Activated CD8-positive, alpha-beta memory T cell treated with anti-CD3 and anti-CD28 coated beads for 24 hours (primary cell): Measurements from ENCODE around the gene DAD1.
A peak's percentile ranks its signal among the peaks of the same experiment; 100 is the strongest.
"Not testable (repeated sequence)": the region's sequence is repeated elsewhere in the genome, so short reads cannot be mapped to it uniquely, and the experiment has no call there.

Experiments used
- DNase-seq: peaks from one replicate; pipeline ENCODE4 v3.0.0-alpha.2; 2020

Gene DAD1

DNA sequence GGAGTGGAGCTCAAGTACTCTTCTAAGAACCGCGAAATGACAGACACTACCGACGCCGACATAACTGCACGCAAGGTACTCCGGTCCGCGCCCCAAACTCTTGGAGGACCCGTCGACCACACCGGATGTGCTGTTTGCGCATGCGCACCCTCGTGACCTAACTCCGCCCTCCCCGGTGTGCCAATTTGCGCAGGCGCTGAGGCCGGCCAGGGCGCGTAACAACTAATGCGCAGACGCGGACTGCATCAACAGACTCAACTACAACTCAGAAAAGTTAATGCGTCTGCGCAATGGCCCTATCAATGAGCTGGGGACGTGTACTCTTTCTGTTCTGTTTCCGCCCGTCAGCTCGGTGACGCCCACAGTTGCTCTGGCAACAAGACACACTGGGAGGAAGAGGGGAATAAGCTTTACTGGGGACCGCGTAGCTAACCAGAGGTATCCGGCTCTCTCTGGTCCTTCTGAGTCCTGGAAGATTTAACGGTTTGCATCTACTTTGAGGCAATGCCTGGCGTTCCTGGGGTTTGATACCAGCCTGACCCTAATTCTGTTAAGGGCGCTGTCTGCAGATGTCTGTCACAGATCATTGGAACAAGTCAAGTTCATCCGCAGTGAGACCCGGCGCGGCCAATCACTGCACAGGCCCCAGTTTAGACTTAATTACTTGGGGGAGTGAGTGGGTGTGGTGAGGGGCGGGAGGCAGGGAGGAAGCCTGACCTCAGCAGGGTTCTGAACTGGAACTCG, at the start of gene DAD1:
TSS of gene DAD1 (minus strand) at position 129 of the 744 bp plus-strand sequence. CDS start at position 62, 67 bp downstream.
- peak; percentile 100 for DNase-seq

DNA sequence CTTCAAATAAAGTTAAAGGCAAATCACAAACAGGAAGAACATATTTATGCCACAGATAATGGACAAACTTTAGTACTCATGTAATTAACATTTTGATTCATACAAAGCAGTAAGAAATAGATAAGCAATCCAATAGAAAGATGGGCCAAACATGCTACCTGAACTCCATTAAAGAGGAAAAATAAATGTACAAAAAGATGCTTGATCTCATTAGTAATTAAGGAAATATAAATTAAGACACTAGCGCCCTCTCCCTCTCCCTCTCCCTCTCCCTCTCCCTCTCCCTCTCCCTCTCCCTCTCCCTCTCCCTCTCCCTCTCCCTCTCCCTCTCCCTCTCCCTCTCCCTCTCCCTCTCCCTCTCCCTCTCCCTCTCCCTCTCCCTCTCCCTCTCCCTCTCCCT, 47.0 kb upstream of the DAD1 start:
- not testable (repeated sequence) for DNase-seq

DNA sequence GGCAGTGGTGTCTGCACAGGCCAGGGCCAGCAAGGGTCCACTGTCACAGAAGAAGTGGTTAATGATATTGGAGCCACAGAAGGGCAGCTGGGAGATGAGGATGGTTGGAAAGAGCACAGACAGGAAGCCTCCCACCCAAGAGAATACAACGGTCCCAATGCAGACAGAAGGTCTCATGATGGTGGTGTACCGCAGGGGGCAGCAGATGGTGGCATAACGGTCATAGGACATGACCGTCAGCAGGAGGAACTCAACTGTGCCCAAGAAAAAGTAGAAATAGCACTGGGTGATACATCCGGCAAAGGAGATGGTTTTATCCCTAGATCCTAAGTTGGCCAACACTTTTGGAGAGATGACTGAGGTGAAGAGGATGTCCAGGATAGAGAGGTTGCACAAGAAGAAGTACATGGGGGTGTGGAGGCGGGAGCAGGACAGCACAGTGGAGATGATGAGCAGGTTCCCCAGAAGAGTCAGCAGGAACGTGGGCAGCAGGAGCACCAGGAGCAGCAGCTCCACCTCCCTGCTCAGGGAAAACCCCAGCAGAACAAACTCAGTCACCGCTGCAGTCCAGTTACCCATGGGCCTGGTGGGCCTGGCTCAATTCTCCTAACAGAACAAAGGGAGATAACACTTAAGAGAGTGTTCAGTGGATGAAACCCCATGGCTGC, 45.3 kb upstream of the DAD1 start:
- no peak for DNase-seq

DNA sequence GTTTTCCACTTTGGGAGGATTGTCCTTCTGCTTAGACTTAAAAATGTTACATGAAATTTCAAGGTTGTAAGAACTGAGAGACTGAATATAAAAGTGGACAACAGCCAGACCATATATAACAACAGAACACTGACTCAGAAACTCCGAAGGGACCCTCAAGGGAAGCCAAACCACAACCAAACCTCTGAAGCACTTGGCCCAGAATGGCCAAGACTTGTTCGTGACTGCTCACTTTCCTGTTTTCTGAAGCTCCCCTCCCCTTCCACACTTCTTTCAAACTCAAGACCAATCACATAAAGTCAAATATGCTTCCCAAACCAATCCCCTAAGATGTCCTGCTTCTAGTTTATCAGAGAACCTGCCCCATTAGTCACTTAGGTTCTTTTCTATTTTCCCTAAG, 41.5 kb upstream of the DAD1 start:
- no peak for DNase-seq

DNA sequence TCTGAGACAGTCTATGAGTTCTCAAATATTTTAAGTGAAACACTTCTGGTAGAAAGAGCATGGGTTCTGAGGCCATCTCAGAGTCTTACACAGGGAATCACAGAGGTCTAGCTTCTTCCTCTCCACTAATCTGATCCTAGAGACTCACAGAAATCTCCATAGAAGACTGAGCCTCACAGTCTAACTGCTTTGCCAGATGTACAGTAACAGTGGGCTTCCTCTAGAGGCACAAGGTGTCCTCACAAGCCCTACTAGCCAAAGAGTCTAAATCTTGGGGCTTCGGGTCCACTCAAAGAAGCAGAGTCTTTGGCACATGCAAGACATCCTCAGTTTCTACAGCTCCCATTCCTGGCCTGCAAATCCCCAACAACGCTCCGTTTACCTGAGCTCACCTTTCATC, 41.0 kb upstream of the DAD1 start:
- DNase-seq, result no peak

DNA sequence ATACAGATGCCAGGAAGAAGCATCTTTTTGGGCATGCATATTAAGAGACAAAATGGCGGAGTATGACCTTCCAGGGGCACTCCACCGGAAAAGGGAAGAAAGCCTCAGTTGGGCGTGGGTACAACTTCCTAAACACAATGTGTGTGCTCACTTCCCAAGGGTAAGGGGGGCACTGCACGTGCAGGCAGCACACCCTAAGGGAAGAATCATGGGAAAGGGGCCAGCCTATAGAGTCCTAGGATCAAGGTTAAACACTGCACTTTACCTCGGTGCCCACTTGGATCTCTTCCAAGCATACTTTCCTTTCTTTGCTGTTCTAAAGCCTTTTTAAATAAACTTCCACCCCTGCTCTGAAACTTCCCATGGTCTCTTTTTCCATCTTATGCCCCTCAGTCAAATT, 40.3 kb upstream of the DAD1 start:
- no peak for DNase-seq

DNA sequence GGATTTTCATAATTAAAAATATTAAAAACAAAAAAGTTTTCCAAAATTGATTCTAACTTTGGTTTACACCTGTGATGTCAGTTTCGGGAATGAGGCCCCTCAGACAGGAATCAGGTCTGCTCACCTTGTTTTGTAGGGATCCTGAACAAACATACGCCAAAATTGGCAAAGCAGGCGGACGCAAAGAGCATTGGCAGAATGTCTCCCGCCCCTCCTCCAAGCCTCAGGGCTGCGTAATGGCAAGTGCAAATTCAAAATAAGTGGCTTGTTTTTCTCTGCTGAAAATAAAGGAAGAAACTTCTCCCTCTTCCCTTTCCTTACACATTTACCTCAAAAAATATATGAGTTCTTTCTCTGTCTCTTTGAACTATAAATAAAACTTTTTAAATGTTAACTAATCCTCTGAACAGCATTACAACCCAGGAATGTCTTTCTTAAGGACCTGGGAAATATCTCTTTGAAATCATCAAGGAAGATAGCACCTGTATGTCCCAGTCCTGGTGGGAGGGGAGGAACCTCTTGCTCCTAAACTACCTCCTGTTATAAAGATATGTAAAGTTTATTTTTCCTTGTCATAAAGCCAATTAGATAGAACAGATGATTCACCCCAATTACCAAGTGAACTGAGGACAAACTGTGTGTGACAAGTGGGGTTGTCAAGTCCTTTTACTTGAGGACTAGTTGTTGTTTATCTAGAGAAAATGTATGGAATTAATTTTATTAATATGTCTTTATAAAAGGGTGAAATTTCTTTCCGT, 38.7 kb upstream of the DAD1 start:
- DNase-seq, result no peak

DNA sequence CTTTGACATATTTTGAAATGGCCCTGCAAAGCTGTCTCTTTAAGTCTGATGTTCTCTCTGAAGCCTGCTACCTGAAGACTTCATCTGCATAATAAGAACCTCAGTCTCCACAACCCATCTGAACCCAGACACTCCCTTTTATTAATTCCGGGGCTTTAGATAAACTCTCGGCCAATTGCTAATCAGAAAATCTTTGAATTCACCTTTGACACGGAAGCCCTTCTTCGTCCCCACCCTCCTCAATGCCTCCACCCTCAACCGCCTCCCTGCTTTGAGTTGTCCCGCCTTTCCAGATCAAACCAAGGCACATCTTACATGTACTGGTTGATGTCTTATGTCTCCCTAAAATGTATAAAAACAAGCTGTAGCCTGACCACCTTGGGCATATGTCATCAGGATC, 37.6 kb upstream of the DAD1 start:
- no peak for DNase-seq

DNA sequence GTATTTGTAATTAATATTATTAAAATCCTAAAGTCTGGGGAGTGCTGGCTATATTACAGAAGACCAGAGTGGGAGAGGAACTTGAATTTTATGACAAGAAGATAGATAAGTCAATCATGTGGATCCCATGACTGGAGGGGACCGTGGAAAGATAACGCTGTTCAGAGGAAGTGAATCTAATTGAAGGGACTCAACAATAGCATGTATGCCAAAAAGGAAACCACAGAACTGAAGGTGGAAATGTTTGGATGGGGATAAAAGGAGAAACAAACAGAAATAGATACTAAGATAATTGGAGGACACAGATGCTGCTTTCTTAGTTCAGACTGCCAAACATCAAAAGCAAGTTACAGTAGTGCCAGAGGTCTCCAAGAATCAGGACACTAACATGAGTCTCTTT, 34.0 kb upstream of the DAD1 start:
- DNase-seq, result no peak

DNA sequence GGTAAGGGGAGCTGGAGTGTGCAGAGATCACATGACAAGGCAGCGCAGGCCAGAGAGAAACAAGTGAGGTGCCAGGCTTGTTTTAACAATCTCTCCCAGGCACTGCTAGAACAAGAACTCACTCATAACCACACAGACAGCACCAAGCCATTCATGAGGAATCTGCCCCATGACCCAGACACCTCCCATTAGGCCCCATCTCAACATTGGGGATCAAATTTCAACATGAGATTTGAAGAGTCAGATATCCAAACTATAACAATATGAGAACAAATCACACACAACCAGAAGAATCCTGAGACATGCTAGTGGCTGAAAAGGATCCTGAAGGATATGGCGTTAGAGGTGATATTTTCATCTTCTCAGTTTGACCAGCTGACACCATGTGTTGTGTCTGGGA, 33.2 kb upstream of the DAD1 start:
- no peak for DNase-seq

DNA sequence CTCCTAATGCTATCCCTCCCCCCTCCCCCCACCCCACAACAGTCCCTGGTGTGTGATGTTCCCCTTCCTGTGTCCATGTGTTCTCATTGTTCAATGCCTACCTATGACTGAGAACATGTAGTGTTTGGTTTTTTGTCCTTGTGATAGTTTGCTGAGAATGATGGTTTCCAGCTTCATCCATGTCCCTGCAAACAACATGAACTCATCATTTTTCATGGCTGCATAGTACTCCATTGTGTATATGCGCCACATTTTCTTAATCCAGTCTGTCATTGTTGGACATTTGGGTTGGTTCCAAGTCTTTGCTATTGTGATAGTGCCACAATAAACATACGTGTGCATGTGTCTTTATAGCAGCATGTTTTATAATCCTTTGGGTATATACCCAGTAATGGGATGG, 26.7 kb upstream of the DAD1 start:
- DNase-seq, result not testable (repeated sequence)

DNA sequence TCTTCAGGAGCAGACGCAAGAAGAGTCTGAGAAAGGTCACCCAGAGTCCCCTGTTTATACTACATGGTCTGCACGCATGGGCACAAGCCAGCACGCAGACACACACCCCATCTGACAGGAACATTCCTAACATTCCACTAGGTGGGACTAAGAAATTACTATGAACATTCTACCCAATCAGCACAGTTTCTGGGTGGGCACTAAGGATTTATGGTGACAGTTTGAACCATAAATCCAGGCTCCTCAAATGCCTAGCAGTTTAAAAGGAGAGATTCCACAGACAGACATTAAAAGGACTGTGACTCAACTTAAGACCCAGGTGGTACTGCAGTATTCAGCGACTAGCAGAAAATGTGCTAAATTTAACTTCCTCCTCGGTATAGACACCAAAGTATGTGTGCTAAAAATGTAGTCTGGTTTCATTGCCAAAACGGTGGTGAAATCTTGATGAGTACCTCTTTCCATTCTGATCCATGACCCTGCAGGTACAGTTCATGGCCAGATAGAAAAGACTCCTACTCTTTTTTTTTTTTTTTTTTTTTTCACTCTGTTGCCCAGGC, 25.3 kb upstream of the DAD1 start:
- no peak for DNase-seq

DNA sequence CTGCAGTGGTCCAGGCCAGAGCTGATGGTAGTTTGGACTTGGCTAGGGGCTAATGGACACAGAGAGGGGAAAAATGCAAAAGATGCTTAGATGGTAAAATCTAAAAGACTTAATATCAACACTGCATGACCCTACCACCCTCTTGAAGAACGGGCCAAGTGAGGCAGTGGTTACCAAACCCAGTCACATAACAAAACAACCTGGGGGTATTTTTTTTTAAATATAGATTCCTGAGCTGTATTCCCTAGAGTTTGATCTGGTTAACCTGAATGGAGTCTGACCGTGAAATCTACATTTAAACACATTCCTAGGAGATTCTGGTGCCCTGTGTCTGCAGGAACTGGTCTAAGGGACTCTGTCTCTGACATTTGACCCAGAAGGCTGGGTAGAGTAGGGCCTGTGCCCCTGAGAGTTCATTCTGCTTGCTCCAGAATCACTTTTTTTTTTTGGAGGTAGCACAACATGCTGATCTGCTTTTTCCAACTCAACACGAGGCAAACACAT, 24.8 kb upstream of the DAD1 start:
- DNase-seq, result no peak

DNA sequence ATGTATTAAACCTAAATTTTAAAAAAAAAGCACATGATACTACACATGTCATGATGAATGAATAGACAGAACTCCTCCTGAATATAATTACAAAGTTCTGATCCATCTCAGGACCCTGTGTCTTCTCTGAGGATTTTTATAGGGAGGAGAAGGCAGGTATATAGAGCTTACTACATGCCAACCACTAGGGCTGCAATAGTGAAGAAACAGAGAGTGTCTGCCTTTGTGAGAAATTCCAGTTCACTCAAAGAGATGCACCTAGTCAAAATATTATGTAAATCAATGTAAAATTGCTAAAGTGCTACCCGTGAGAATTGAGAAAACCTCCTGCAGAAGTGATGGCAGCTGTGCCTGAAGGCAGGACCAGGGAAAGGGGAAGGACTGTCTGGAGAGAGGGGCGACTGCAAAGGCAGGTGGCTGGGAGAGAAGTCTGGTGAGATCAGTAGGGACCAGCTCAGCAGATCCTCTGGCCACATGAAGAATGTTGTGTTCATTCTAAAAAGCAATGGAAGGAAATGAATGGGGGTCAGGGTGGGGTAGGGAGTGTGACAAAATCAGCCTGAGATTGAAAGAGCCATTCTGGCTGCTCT, 24.2 kb upstream of the DAD1 start:
- no peak for DNase-seq

DNA sequence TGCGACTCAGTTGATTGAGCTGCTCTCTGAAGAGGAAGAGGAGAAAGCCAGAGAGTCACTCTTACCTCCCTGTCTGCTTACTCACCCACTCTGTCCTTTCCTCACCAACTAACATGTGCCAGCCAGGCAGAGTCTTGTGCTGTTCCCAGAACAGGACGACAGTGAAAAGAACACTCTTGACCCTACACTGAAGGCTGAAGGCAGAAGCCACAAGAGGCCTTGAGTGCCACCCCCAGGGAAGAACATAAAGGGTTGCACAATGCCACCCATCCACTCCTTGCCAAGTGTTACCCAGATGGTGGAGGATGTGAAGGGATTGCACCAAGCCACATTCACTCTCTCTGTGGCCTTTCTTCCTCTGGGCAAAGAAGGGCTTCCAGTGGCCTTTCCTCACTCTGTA, 21.9 kb upstream of the DAD1 start:
- DNase-seq, result no peak

DNA sequence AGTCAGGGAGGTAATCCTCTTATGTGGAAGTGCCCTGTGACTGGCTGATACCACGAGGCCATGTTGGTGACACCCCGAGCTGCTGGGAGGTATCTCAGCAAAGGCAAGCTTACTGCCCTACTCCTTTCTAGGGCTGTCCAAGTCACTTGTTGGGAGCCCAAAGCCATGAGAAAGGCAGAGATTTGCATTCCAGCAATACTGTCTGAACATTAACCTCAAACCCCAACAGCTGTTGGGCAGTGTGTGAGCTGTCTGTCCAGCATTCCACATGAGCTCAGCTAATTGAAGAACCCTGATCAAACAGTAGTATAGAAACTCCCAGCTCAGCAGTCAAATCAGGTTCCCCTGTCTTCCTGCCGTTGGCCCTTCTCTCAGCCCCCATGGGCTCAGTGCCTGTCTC, 18.3 kb upstream of the DAD1 start:
- no peak for DNase-seq

DNA sequence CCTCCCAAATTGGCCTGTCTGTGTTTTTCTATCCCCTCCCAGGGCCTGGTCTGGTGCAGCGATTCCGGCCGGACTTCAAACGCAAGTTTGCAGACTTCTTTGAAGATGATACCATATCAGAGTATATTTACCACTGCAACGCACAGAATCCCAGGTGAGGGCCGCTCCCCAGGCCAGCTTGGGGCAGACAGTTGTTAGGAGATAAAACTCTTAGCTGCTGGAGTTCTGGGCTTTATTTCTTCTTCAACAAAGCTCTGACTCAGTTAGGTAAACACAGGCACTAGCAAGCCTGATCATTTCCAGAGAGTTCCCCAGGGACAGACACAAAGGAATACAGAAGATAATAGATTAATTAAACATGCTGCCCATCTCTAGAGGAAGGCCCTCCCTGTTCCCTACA, 17.4 kb upstream of the DAD1 start:
- no peak for DNase-seq

DNA sequence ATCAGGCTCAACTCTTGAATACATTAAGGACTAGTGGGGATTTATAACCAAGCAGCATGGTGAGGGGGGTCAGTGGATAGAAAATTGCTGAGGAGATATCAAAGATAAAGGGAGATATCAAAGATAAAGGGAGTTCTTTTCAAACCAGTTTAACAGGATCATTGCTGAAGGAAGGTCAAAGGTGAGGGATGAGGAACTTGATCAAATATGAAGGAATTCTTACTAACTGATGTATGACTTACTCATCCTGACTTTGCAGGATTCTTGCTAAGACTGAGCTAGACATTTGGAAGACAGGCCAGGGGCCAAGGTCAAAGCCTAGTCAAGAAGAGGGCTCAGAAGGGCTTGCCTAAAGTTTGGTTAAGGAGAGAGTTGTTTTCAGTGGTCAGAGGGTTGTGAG, 13.8 kb upstream of the DAD1 start:
- DNase-seq, result no peak

DNA sequence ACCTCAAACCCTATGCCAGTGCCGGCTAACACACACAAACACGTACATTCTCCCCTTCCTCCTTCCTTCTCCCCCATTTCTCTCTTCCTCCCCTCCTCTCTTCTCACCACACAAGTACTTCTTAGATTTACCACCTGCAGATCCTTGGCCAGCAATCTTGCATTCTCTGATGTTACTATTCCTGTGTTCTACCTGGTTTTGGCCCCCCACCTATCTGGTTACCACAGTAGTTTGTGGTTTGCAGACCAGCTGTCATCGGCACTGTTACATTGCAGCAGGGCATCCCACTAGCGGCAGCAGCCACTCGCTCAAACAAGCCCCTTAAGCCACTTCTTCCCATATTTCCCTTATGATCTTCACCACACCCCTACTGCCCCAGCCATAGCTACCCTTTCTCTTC, 13.0 kb upstream of the DAD1 start:
- DNase-seq, result no peak

DNA sequence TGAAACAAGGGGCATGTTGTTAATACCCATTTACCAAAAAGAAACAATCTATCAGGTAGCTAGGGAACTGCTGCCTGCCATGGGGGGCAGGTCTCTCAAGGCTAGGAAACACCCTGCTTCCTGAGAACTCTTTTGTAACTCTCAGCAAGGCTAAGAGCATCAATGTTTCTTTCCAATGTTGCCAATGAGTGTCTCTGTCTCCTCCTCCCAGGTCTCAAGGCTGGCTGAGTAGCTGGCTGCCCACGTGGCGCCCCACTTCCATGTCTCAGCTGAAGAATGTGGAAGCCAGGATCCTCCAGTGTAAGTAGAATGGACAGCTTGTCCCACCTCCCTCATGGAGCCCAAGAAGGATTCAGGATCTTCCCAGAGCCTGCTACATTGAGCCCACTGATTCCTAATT, 12.4 kb upstream of the DAD1 start:
- no peak for DNase-seq

DNA sequence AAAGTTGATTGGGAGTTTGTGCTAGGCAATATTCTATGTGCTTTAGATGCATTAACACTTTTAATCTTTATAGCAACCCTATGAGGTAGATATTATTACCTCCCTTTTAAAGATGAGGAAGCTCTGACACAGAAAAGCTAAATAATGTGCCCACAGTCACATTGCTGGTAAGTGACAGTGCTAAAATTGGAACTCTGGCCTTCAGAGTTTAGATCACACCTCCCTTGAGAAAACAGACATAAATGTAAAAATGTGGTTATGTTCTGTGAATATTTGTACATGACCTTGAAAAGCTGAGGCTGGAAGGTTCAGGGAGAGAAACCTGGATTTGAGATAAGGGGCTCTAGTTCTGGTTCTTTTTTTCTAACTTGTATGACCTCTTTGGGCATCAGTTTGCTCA, 11.0 kb upstream of the DAD1 start:
- no peak for DNase-seq

DNA sequence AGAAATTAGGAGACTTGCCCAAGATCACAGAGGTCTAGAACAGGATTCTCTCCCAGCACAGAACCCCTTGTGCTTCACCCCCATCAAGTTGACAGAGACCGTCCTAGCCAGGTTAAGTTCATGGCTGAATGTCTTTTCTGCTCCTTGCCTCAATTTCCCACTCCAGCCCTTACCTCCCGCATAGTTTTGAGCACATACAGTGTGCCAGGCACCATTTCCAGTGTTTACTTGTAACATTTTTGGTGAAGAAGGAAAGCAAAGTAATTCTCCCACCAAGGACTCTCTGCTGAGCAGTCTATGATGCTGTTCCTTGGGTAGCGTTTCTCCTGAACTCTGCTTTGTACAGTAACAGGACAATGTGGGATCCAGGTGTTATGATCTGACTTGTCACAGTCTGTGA, 10.3 kb upstream of the DAD1 start:
- no peak for DNase-seq

DNA sequence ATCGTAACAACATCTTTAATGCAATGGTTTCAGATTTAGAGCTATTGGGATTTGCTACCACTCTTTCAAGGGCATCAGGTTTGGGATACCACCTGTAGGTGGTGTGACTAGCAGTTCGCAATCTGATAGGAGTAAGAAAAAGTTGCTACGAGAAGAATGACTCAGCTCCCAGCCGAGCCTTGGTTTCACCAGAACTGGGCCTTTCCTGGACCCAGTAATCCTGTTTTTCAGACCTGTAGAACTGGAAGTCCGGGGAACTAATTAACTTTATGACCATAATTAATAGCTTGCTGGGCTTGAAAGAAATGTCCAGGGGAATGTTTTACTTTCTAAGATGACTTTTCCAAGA, 9.8 kb upstream of the DAD1 start:
- DNase-seq, result no peak
